GM12801 (cell line): ENCODE results near the gene OSBPL3.

Experiments
- CTCF ChIP-seq: IDR thresholded peaks from one replicate; pipeline ENCODE4 v1.5.1; 2011; ENCODE audit warnings: control low read depth; ENCODE audit not compliant: insufficient read length; ENCODE audit errors: extremely low read depth

Gene OSBPL3

GRCh38 chr7:24786941-24787340, 193.0 kb downstream of the OSBPL3 start:
- TF ChIP-seq CTCF: no peak

- no peak for TF ChIP-seq CTCF
These were observed 193.7 kb downstream of the OSBPL3 start for GRCh38 chr7:24786306-24786705.

- TF ChIP-seq CTCF: no peak
These were observed 195.7 kb downstream of the OSBPL3 start for GRCh38 chr7:24784277-24784676.

GRCh38 chr7:24783698-24784097, 196.3 kb downstream of the OSBPL3 start:
- no peak for TF ChIP-seq CTCF

GRCh38 chr7:24781106-24781505, 198.9 kb downstream of the OSBPL3 start:
- no peak for TF ChIP-seq CTCF

- TF ChIP-seq CTCF: no peak
These were observed 200.7 kb downstream of the OSBPL3 start for GRCh38 chr7:24779283-24779655.

GRCh38 chr7:24778543-24779282, 201.3 kb downstream of the OSBPL3 start:
- no peak for TF ChIP-seq CTCF
